ENCODE results near the gene UCK2. TPM values are rescaled to one million over a fixed set of nuclear protein-coding genes. Genes with fewer than 3 reads are reported as not detected.

Gene UCK2
- total and polyA plus RNA-seq, 2 donors (not counting 3 experiments of a cell fraction or from before 2014, with no cell fraction given): 62.3 to 74.7 TPM

DNA sequence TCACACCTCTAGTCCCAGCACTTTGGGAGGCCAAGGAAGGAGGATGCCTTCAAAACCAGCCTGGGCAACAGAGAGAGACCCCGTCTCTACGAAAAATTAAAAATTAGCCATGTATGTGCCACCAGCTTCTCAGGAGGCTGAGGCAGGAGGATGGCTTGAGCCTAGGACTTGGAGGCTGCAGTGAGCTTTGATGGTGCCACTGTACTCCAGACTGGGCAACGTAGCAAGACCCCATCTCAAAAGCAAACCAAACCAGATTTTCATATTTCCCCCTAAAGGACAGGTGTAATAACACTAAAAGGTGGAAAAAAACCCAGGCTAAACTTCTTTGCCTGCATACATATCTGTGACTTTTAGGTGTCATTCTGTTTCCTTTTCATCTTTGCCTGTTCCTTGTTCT lies 3.7 kb downstream of the UCK2 start:
- Histone ChIP-seq H3K27ac (ENCODE audit: insufficient read depth, low read depth, low read length) (no peak overlapping the region), H2AFZ (ENCODE audit: low read depth, low read length) (no peak overlapping the region), H3K4me2 (ENCODE audit: insufficient read depth, low read length) (no peak overlapping the region), H3K36me3 (ENCODE audit: control insufficient read depth in 2 of 2, extremely low read depth in 1 of 2, insufficient read depth in 2 of 2, low read length in 2 of 2) (no peaks in the 10 kb centered on the region), H3K9ac (replicated peaks; ENCODE audit: extremely low read depth, insufficient read depth, low read length) (no peak overlapping the region), H3K9me3 (replicated peaks; ENCODE audit: control insufficient read depth, insufficient read depth, low read length) (no peaks in the 10 kb centered on the region), H4K20me1 (replicated peaks; ENCODE audit: control insufficient read depth, extremely low read depth, insufficient read depth, low read length) (peaks cover 3% of the 10 kb centered on the region), H3K4me3 (replicated peaks in 1 of 3; ENCODE audit: insufficient read depth in 1 of 3, low read depth in 1 of 3, low read length in 3 of 3) (no peak overlapping the region), H3K9me1 (replicated peaks; ENCODE audit: control insufficient read depth, extremely low read depth, insufficient read depth, low read length) (no peaks in the 10 kb centered on the region), H3K79me2 (ENCODE audit: control insufficient read depth, insufficient read depth, low read length) (peaks cover 82% of the 10 kb centered on the region), H3K4me1 (ENCODE audit: control insufficient read depth, extremely low read depth, insufficient read depth, low read length) (peaks cover 13% of the 10 kb centered on the region), H3K27me3 (ENCODE audit: control insufficient read depth in 2 of 2, insufficient read depth in 2 of 2, low read length in 2 of 2) (no peaks in the 10 kb centered on the region)
- dilution Hi-C loops (cut with MboI; ENCODE audit: extremely low pct_ligation_motif_present, low sequenced_read_pairs): no loop called here
- BruUV-seq (replicated peaks): no TSS peak
- TF ChIP-seq MYC (IDR thresholded peaks at IDR 0.05; ENCODE audit: low read depth, low read length) (no peak), JUN (IDR thresholded peaks at IDR 0.05; ENCODE audit: borderline replicate concordance, insufficient read depth, insufficient read length, low read depth) (no peak), FOS (IDR thresholded peaks at IDR 0.05; ENCODE audit: borderline replicate concordance, insufficient read depth, low read length) (no peak), GATA2 (IDR thresholded peaks at IDR 0.05; ENCODE audit: insufficient read depth, insufficient read length, low read depth, low read length) (no peak), MAX (IDR thresholded peaks at IDR 0.05; ENCODE audit: insufficient read depth, insufficient read length) (no peak), POLR2AphosphoS5 (IDR thresholded peaks at IDR 0.05; ENCODE audit: insufficient read depth, low read depth, low read length) (no peak), EZH2 (IDR thresholded peaks at IDR 0.05; ENCODE audit: borderline replicate concordance, low read depth, low read length, severe bottlenecking) (no peak)
- intact Hi-C loops (cut with micrococcal nuclease): no loop called here
- ChIA-PET CTCF (no interaction called here), POLR2A (no interaction called here)
- FAIRE-seq (no peak), DNase-seq (ENCODE audit: low read depth, low spot score) (no peak)

- FAIRE-seq (no peak), DNase-seq (ENCODE audit: low read depth, low spot score) (no peak)
- H4K20me1 ChIP-seq (replicated peaks; ENCODE audit: control insufficient read depth, extremely low read depth, insufficient read depth, low read length): peaks cover 3% of the 10 kb centered on the region
- H3K9ac ChIP-seq (replicated peaks; ENCODE audit: extremely low read depth, insufficient read depth, low read length): no peak overlapping the region
- BruUV-seq (replicated peaks): no TSS peak
- dilution Hi-C loops (cut with MboI; ENCODE audit: extremely low pct_ligation_motif_present, low sequenced_read_pairs) (no loop called here), intact Hi-C loops (cut with micrococcal nuclease) (no loop called here)
- no peak overlapping the region for H3K4me3 ChIP-seq (replicated peaks in 1 of 3; ENCODE audit: insufficient read depth in 1 of 3, low read depth in 1 of 3, low read length in 3 of 3)
- H3K4me2 ChIP-seq (ENCODE audit: insufficient read depth, low read length): no peak overlapping the region
- H3K9me1 ChIP-seq (replicated peaks; ENCODE audit: control insufficient read depth, extremely low read depth, insufficient read depth, low read length): no peaks in the 10 kb centered on the region
- H3K36me3 ChIP-seq (ENCODE audit: control insufficient read depth in 2 of 2, extremely low read depth in 1 of 2, insufficient read depth in 2 of 2, low read length in 2 of 2): no peaks in the 10 kb centered on the region
- ChIA-PET CTCF (interaction anchor here (1.2 kb wide), 1 partner anchor 38 kb away, joined by 4 read pairs; no protein-coding TSS in a partner anchor), POLR2A (no interaction called here)
- no peaks in the 10 kb centered on the region for H3K9me3 ChIP-seq (replicated peaks; ENCODE audit: control insufficient read depth, insufficient read depth, low read length)
- TF ChIP-seq MAX (IDR thresholded peaks at IDR 0.05; ENCODE audit: insufficient read depth, insufficient read length) (no peak), MYC (IDR thresholded peaks at IDR 0.05; ENCODE audit: low read depth, low read length) (no peak), FOS (IDR thresholded peaks at IDR 0.05; ENCODE audit: borderline replicate concordance, insufficient read depth, low read length) (no peak), POLR2A (IDR thresholded peaks at IDR 0.05; ENCODE audit: low read depth, low read length) (no peak), EZH2 (IDR thresholded peaks at IDR 0.05; ENCODE audit: borderline replicate concordance, low read depth, low read length, severe bottlenecking) (no peak), POLR2AphosphoS5 (IDR thresholded peaks at IDR 0.05; ENCODE audit: insufficient read depth, low read depth, low read length) (no peak), GATA2 (IDR thresholded peaks at IDR 0.05; ENCODE audit: insufficient read depth, insufficient read length, low read depth, low read length) (no peak), JUN (IDR thresholded peaks at IDR 0.05; ENCODE audit: borderline replicate concordance, insufficient read depth, insufficient read length, low read depth) (no peak)
- TF ChIP-seq, protein P1, sequence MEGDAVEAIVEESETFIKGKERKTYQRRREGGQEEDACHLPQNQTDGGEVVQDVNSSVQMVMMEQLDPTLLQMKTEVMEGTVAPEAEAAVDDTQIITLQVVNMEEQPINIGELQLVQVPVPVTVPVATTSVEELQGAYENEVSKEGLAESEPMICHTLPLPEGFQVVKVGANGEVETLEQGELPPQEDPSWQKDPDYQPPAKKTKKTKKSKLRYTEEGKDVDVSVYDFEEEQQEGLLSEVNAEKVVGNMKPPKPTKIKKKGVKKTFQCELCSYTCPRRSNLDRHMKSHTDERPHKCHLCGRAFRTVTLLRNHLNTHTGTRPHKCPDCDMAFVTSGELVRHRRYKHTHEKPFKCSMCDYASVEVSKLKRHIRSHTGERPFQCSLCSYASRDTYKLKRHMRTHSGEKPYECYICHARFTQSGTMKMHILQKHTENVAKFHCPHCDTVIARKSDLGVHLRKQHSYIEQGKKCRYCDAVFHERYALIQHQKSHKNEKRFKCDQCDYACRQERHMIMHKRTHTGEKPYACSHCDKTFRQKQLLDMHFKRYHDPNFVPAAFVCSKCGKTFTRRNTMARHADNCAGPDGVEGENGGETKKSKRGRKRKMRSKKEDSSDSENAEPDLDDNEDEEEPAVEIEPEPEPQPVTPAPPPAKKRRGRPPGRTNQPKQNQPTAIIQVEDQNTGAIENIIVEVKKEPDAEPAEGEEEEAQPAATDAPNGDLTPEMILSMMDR (IDR thresholded peaks at IDR 0.05; ENCODE audit: extremely low read depth in 1 of 2, insufficient read depth in 1 of 2, low read depth in 1 of 2, low read length in 2 of 2): no peak
- no peak overlapping the region for H2AFZ ChIP-seq (ENCODE audit: low read depth, low read length)
- H3K4me1 ChIP-seq (ENCODE audit: control insufficient read depth, extremely low read depth, insufficient read depth, low read length): peaks cover 12% of the 10 kb centered on the region
- no peaks in the 10 kb centered on the region for H3K27me3 ChIP-seq (ENCODE audit: control insufficient read depth in 2 of 2, insufficient read depth in 2 of 2, low read length in 2 of 2)
- H3K27ac ChIP-seq (ENCODE audit: insufficient read depth, low read depth, low read length): no peak overlapping the region
- H3K79me2 ChIP-seq (ENCODE audit: control insufficient read depth, insufficient read depth, low read length): peaks cover 98% of the 10 kb centered on the region
These were observed 5.5 kb downstream of the UCK2 start for GRCh38 chr1:165832902-165833301.
